SK-N-SH treated with all-trans-retinoic acid at 6 μM for 48 hours (cell line): ENCODE results near the gene RAE1.

Source experiments
- CSDC2 ChIP-seq: fragments of 250-450 bp; sonication (Bioruptor Pico); IDR thresholded peaks from 2 replicates; pipeline ENCODE4 v1.5.0; 2020; ENCODE audit warnings: mild to moderate bottlenecking, moderate library complexity
- CSRNP3 ChIP-seq: fragments of 250-450 bp; sonication (Bioruptor Pico); IDR thresholded peaks from 2 replicates; pipeline ENCODE4 v1.5.1; 2021; ENCODE audit warnings: mild to moderate bottlenecking, moderate library complexity
- ESRRG ChIP-seq: fragments of 250-450 bp; sonication (Bioruptor Pico); IDR thresholded peaks from 2 replicates; pipeline ENCODE4 v1.6.1; 2021; ENCODE audit warnings: mild to moderate bottlenecking
- GLIS3 ChIP-seq: fragments of 250-450 bp; sonication (Bioruptor Pico); IDR thresholded peaks from 2 replicates; pipeline ENCODE4 v1.5.0; 2020; ENCODE audit warnings: mild to moderate bottlenecking, moderate library complexity
- PATZ1 ChIP-seq: fragments of 250-450 bp; sonication (Bioruptor Pico); IDR thresholded peaks from 2 replicates; pipeline ENCODE4 v1.8.0; 2020; ENCODE audit warnings: mild to moderate bottlenecking, moderate library complexity, borderline replicate concordance
- POU6F1 ChIP-seq: fragments of 250-450 bp; sonication (Bioruptor Pico); IDR thresholded peaks from 2 replicates; pipeline ENCODE4 v1.8.0; 2021; ENCODE audit warnings: low read depth, mild to moderate bottlenecking, moderate library complexity, borderline replicate concordance
- RARB ChIP-seq: fragments of 250-450 bp; sonication (Bioruptor Pico); IDR thresholded peaks from 2 replicates; pipeline ENCODE4 v1.8.0; 2021; ENCODE audit warnings: mild to moderate bottlenecking, moderate library complexity
- SNAI2 ChIP-seq: fragments of 250-450 bp; sonication (Bioruptor Pico); IDR thresholded peaks from 2 replicates; pipeline ENCODE4 v1.5.0; 2020; ENCODE audit warnings: mild to moderate bottlenecking, moderate library complexity
- TCF4 ChIP-seq: fragments of 250-450 bp; sonication (Bioruptor Pico); IDR thresholded peaks from 2 replicates; pipeline ENCODE4 v1.8.0; 2021; ENCODE audit warnings: mild to moderate bottlenecking, moderate library complexity, borderline replicate concordance
- TSHZ2 ChIP-seq: fragments of 250-450 bp; sonication (Bioruptor Pico); IDR thresholded peaks from 2 replicates; pipeline ENCODE4 v1.5.0; 2020; ENCODE audit warnings: mild to moderate bottlenecking, moderate library complexity
- ZFP3 ChIP-seq: fragments of 250-450 bp; sonication (Bioruptor Pico); IDR thresholded peaks from 2 replicates; pipeline ENCODE4 v1.5.0; 2020; ENCODE audit warnings: mild to moderate bottlenecking, moderate library complexity
- ZNF565 ChIP-seq: fragments of 450-650 bp; formaldehyde crosslinking; conservative IDR thresholded peaks from 2 replicates; pipeline ENCODE4 v1.5.0; 2020; ENCODE audit warnings: low read depth, mild to moderate bottlenecking, moderate library complexity
- ZNF70 ChIP-seq: fragments of 450-650 bp; formaldehyde crosslinking; IDR thresholded peaks from 2 replicates; pipeline ENCODE4 v1.5.0; 2020; ENCODE audit warnings: mild to moderate bottlenecking, moderate library complexity
- ZNF8 ChIP-seq: fragments of 450-650 bp; formaldehyde crosslinking; IDR thresholded peaks from 2 replicates; pipeline ENCODE4 v1.5.0; 2020; ENCODE audit warnings: mild to moderate bottlenecking, moderate library complexity

- no peak for TF ChIP-seq ZNF565 (CRISPR knock-in tag)
- no peak for TF ChIP-seq SNAI2 (CRISPR knock-in tag)
- no peak for TF ChIP-seq PATZ1 (CRISPR knock-in tag)
- no peak for TF ChIP-seq GLIS3 (CRISPR knock-in tag)
- TF ChIP-seq CSDC2 (CRISPR knock-in tag), result no peak
- no peak for TF ChIP-seq RARB (CRISPR knock-in tag)
- TF ChIP-seq TCF4 (CRISPR knock-in tag), result no peak
- no peak for TF ChIP-seq TSHZ2 (CRISPR knock-in tag)
- TF ChIP-seq CSRNP3, result no peak
- TF ChIP-seq POU6F1 (CRISPR knock-in tag), result no peak
- no peak for TF ChIP-seq ZNF8
- TF ChIP-seq ZFP3 (CRISPR knock-in tag), result no peak
- no peak for TF ChIP-seq ESRRG (CRISPR knock-in tag)
- no peak for TF ChIP-seq ZNF70 (CRISPR knock-in tag)
Measured at GRCh38 chr20:57388953-57389694, 38.1 kb downstream of the RAE1 start.
